OCI-LY3 (cell line): ENCODE results near the gene OGG1.

ENCODE experiments used
- H2AFZ ChIP-seq: fragments of 200-600, 300-600 bp; shearing (Covaris generic); 2 replicates; pipeline ENCODE4 v1.6.0; 2014; ENCODE audit warnings: antibody characterized with exemption, low read depth, low read length
- H3K27ac ChIP-seq: fragments of 200-600, 300-600 bp; sonication (generic); 2 replicates; pipeline ENCODE4 v1.5.1; 2014; ENCODE audit warnings: mild to moderate bottlenecking, low read length, moderate library complexity, mixed read lengths
- H3K27me3 ChIP-seq: fragments of 200-600, 300-600 bp; sonication (generic); 2 replicates; pipeline ENCODE4 v1.6.1; 2014; ENCODE audit warnings: low read depth, low read length, mixed read lengths
- H3K36me3 ChIP-seq: fragments of 200-600, 300-600 bp; sonication (generic); replicated peaks from 2 replicates; pipeline ENCODE3; 2014; ENCODE audit warnings: low read depth, low read length, mixed read lengths
- H3K4me1 ChIP-seq: fragments of 300-600, 200-600 bp; sonication (generic); 2 replicates; pipeline ENCODE4 v1.6.1; 2014; ENCODE audit warnings: low read length, mixed read lengths
- H3K4me2 ChIP-seq: fragments of 200-600, 300-600 bp; sonication (generic); 2 replicates; pipeline ENCODE4 v1.6.1; 2014; ENCODE audit warnings: low read length, mixed read lengths
- H3K4me3 ChIP-seq: fragments of 300-600, 200-600 bp; sonication (generic); 2 replicates; pipeline ENCODE4 v1.5.1; 2014; ENCODE audit warnings: antibody characterized with exemption, mild to moderate bottlenecking, low read length, moderate library complexity
- H3K79me2 ChIP-seq: fragments of 300-600, 200-600 bp; shearing (Covaris generic); 2 replicates; pipeline ENCODE4 v1.6.1; 2014; ENCODE audit warnings: mild to moderate bottlenecking, low read length, mixed read lengths
- H3K9ac ChIP-seq: fragments of 300-600, 200-600 bp; shearing (Covaris generic); 2 replicates; pipeline ENCODE4 v1.6.0; 2014; ENCODE audit warnings: mild to moderate bottlenecking, low read length, moderate library complexity
- H3K9me3 ChIP-seq: fragments of 200-600, 300-600 bp; shearing (Covaris generic); 2 replicates; pipeline ENCODE4 v1.6.1; 2014; ENCODE audit warnings: low read length, mixed read lengths; ENCODE audit not compliant: insufficient read depth
- H4K20me1 ChIP-seq: fragments of 200-600, 300-600 bp; sonication (generic); 2 replicates; pipeline ENCODE4 v1.6.1; 2016; ENCODE audit warnings: low read length, mixed read lengths; ENCODE audit not compliant: insufficient read depth
- CTCF ChIP-seq: fragments of 200-600, 300-600 bp; sonication (generic); IDR thresholded peaks from 2 replicates; pipeline ENCODE4 v1.5.1; 2014; ENCODE audit warnings: antibody characterized with exemption, low read length, low read depth
- EZH2phosphoT487 ChIP-seq: fragments of 200-600 bp; shearing (Covaris generic); IDR thresholded peaks from 2 replicates; pipeline ENCODE4 v1.6.1; 2018; ENCODE audit warnings: antibody characterized with exemption, mixed run types, low read depth

The OGG1 gene

GRCh38 chr3:9703240-9703639 is 46.5 kb upstream of the OGG1 start:
- H3K27me3 ChIP-seq = no peaks in the 10 kb centered on the region
- H3K79me2 ChIP-seq = no peaks in the 10 kb centered on the region
- no peak overlapping the region for H3K27ac ChIP-seq
- no peak for TF ChIP-seq EZH2phosphoT487
- TF ChIP-seq CTCF = no peak
- no peaks in the 10 kb centered on the region for H4K20me1 ChIP-seq
- no peak overlapping the region for H2AFZ ChIP-seq
- H3K4me3 ChIP-seq = no peak overlapping the region
- no peaks in the 10 kb centered on the region for H3K9me3 ChIP-seq
- no peak overlapping the region for H3K4me2 ChIP-seq
- no peaks in the 10 kb centered on the region for H3K4me1 ChIP-seq
- peaks cover 25% of the 10 kb centered on the region for H3K36me3 ChIP-seq
- no peak overlapping the region for H3K9ac ChIP-seq

- Histone ChIP-seq H3K27me3 (no peaks in the 10 kb centered on the region), H4K20me1 (no peaks in the 10 kb centered on the region), H3K79me2 (no peaks in the 10 kb centered on the region), H3K4me1 (no peaks in the 10 kb centered on the region), H2AFZ (no peak within 1 kb of the TSS), H3K9me3 (no peaks in the 10 kb centered on the region), H3K27ac (no peak within 1 kb of the TSS), H3K4me2 (no peak within 1 kb of the TSS), H3K36me3 (peaks cover 21% of the 10 kb centered on the region), H3K4me3 (no peak within 1 kb of the TSS), H3K9ac (no peak within 1 kb of the TSS)
- no peak for TF ChIP-seq CTCF
- no peak for TF ChIP-seq EZH2phosphoT487
Measured at GRCh38 chr3:9703736-9704346, 45.9 kb upstream of the OGG1 start, which contains the start of gene CPNE9. Gene CPNE9 (plus strand): TSS chr3:9703833. CDS start chr3:9703997, 164 bp downstream.

GRCh38 chr3:9704347-9705322 is 45.1 kb upstream of the OGG1 start:
- no peaks in the 10 kb centered on the region for H4K20me1 ChIP-seq
- no peak overlapping the region for H2AFZ ChIP-seq
- H3K9me3 ChIP-seq = no peaks in the 10 kb centered on the region
- no peaks in the 10 kb centered on the region for H3K27me3 ChIP-seq
- no peak overlapping the region for H3K9ac ChIP-seq
- no peaks in the 10 kb centered on the region for H3K4me1 ChIP-seq
- H3K79me2 ChIP-seq = no peaks in the 10 kb centered on the region
- no peak overlapping the region for H3K4me3 ChIP-seq
- H3K27ac ChIP-seq = no peak overlapping the region
- TF ChIP-seq CTCF (no peak), EZH2phosphoT487 (no peak)
- H3K36me3 ChIP-seq = peaks cover 16% of the 10 kb centered on the region
- H3K4me2 ChIP-seq = no peak overlapping the region

- no peaks in the 10 kb centered on the region for H3K36me3 ChIP-seq
- H3K4me1 ChIP-seq = no peaks in the 10 kb centered on the region
- no peaks in the 10 kb centered on the region for H3K9me3 ChIP-seq
Measured at GRCh38 chr3:9710174-9710739, 39.5 kb upstream of the OGG1 start.

More at GRCh38 chr3:9710174-9710739, 39.5 kb upstream of the OGG1 start:
- no peak for TF ChIP-seq CTCF
- TF ChIP-seq EZH2phosphoT487 = no peak
- Histone ChIP-seq H3K4me3 (no peak overlapping the region), H3K9ac (no peak overlapping the region), H2AFZ (no peak overlapping the region), H4K20me1 (no peaks in the 10 kb centered on the region), H3K4me2 (no peak overlapping the region), H3K79me2 (no peaks in the 10 kb centered on the region), H3K27me3 (no peaks in the 10 kb centered on the region), H3K27ac (no peak overlapping the region)
